Loucy (cell line): ENCODE measurements around the gene BAD.

Experiments used
- EZH2phosphoT487 ChIP-seq: fragments of 200-600 bp; IDR thresholded peaks from 2 replicates; pipeline ENCODE4 v1.6.1; 2018; ENCODE audit warnings: antibody characterized with exemption, mild to moderate bottlenecking, moderate library complexity, borderline replicate concordance
- TF ChIP-seq, protein P1 (sequence below): fragments of 200-600 bp; sonication (generic); conservative IDR thresholded peaks from 2 replicates; pipeline ENCODE4 v1.5.1; 2014; ENCODE audit warnings: mild to moderate bottlenecking, antibody characterized with exemption, low read length

DNA sequence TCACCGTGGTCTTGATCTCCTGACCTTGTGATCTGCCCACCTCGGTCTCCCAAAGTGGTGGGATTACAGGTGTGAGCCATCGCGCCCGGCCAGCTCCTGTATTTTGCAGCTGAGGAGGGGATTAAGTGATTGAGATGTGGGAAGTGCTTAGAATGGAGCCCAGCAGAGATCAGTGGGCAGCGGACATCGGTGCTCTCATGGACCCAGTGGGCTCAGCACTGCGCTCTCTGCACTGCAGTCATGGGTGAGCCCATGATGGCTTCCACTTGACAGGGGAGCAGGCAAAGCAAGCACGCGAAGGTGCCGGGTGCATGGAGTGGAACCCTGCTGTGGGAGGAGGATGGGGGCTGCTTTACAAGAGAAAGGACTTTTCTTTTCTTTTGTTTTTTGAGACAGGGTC, 46.4 kb upstream of the BAD start:
- no peak for TF ChIP-seq EZH2phosphoT487
- TF ChIP-seq, protein P1, sequence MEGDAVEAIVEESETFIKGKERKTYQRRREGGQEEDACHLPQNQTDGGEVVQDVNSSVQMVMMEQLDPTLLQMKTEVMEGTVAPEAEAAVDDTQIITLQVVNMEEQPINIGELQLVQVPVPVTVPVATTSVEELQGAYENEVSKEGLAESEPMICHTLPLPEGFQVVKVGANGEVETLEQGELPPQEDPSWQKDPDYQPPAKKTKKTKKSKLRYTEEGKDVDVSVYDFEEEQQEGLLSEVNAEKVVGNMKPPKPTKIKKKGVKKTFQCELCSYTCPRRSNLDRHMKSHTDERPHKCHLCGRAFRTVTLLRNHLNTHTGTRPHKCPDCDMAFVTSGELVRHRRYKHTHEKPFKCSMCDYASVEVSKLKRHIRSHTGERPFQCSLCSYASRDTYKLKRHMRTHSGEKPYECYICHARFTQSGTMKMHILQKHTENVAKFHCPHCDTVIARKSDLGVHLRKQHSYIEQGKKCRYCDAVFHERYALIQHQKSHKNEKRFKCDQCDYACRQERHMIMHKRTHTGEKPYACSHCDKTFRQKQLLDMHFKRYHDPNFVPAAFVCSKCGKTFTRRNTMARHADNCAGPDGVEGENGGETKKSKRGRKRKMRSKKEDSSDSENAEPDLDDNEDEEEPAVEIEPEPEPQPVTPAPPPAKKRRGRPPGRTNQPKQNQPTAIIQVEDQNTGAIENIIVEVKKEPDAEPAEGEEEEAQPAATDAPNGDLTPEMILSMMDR: no peak
